HEK293 (cell line): ENCODE results near the gene GTF3C5.

Experiments used
- HOXD13 ChIP-seq: sonication (generic); formaldehyde crosslinking; IDR thresholded peaks from 2 replicates; pipeline ENCODE4 v1.8.0; 2022; ENCODE audit warnings: missing genetic modification reagents, borderline replicate concordance
- KLF17 ChIP-seq: fragments of 450-650 bp; formaldehyde crosslinking; IDR thresholded peaks from 2 replicates; pipeline ENCODE4 v1.5.1; 2016; ENCODE audit warnings: missing biosample characterization, missing genetic modification characterization
- OSR2 ChIP-seq: fragments of 450-650 bp; formaldehyde crosslinking; IDR thresholded peaks from 2 replicates; pipeline ENCODE4 v1.5.1; 2016; ENCODE audit warnings: missing biosample characterization, missing genetic modification characterization
- SP7 ChIP-seq: fragments of 450-650 bp; formaldehyde crosslinking; IDR thresholded peaks from 2 replicates; pipeline ENCODE4 v1.5.1; 2016; ENCODE audit warnings: missing biosample characterization, missing genetic modification characterization
- ZBTB48 ChIP-seq: fragments of 450-650 bp; formaldehyde crosslinking; IDR thresholded peaks from 2 replicates; pipeline ENCODE4 v1.5.1; 2016; ENCODE audit warnings: missing biosample characterization, missing genetic modification characterization
- ZEB2 ChIP-seq: fragments of 450-650 bp; formaldehyde crosslinking; IDR thresholded peaks from 2 replicates; pipeline ENCODE4 v1.5.1; 2016; ENCODE audit warnings: missing biosample characterization, missing genetic modification characterization
- ZFP69B ChIP-seq: fragments of 450-650 bp; formaldehyde crosslinking; IDR thresholded peaks from 2 replicates; pipeline ENCODE4 v1.5.1; 2016; ENCODE audit warnings: missing biosample characterization, missing genetic modification characterization
- ZNF16 ChIP-seq: fragments of 450-650 bp; formaldehyde crosslinking; IDR thresholded peaks from 2 replicates; pipeline ENCODE4 v1.5.1; 2016; ENCODE audit warnings: low read depth, missing biosample characterization, missing genetic modification characterization
- ZNF169 ChIP-seq: fragments of 450-650 bp; formaldehyde crosslinking; IDR thresholded peaks from 2 replicates; pipeline ENCODE4 v1.5.1; 2016; ENCODE audit warnings: missing biosample characterization, missing genetic modification characterization
- ZNF174 ChIP-seq: fragments of 450-650 bp; formaldehyde crosslinking; IDR thresholded peaks from 2 replicates; pipeline ENCODE4 v1.5.0; 2017; ENCODE audit warnings: missing biosample characterization, mild to moderate bottlenecking, missing genetic modification characterization
- ZNF2 ChIP-seq: fragments of 450-650 bp; formaldehyde crosslinking; IDR thresholded peaks from 2 replicates; pipeline ENCODE4 v1.5.1; 2016; ENCODE audit warnings: missing biosample characterization, missing genetic modification characterization
- ZNF248 ChIP-seq: fragments of 450-650 bp; formaldehyde crosslinking; IDR thresholded peaks from 2 replicates; pipeline ENCODE4 v1.5.1; 2017; ENCODE audit warnings: missing biosample characterization, missing genetic modification characterization
- ZNF266 ChIP-seq: fragments of 450-650 bp; formaldehyde crosslinking; IDR thresholded peaks from 2 replicates; pipeline ENCODE4 v1.5.1; 2016; ENCODE audit warnings: missing biosample characterization, missing genetic modification characterization, low read depth
- ZNF292 ChIP-seq: fragments of 450-650 bp; formaldehyde crosslinking; IDR thresholded peaks from 2 replicates; pipeline ENCODE4 v1.5.1; 2016; ENCODE audit warnings: low read depth, missing biosample characterization, missing genetic modification characterization, borderline replicate concordance
- ZNF311 ChIP-seq: fragments of 450-650 bp; formaldehyde crosslinking; IDR thresholded peaks from 2 replicates; pipeline ENCODE4 v1.5.1; 2017; ENCODE audit warnings: missing biosample characterization, missing genetic modification characterization, borderline replicate concordance
- ZNF426 ChIP-seq: fragments of 450-650 bp; formaldehyde crosslinking; IDR thresholded peaks from 2 replicates; pipeline ENCODE4 v1.5.1; 2017; ENCODE audit warnings: missing biosample characterization, missing genetic modification characterization, mild to moderate bottlenecking, inconsistent platforms, moderate library complexity
- ZNF555 ChIP-seq: fragments of 450-650 bp; formaldehyde crosslinking; conservative IDR thresholded peaks from 2 replicates; pipeline ENCODE4 v1.5.1; 2017; ENCODE audit warnings: missing biosample characterization, mild to moderate bottlenecking, missing genetic modification characterization, inconsistent platforms
- ZNF664 ChIP-seq: fragments of 450-650 bp; formaldehyde crosslinking; IDR thresholded peaks from 2 replicates; pipeline ENCODE4 v1.5.1; 2016; ENCODE audit warnings: missing biosample characterization, missing genetic modification characterization
- ZNF830 ChIP-seq: fragments of 450-650 bp; IDR thresholded peaks from 2 replicates; pipeline ENCODE4 v1.5.0; 2018; ENCODE audit warnings: missing biosample characterization, missing genetic modification characterization, low read depth, mild to moderate bottlenecking, moderate library complexity
- TF ChIP-seq, protein P1 (sequence below): fragments of 450-650 bp; formaldehyde crosslinking; IDR thresholded peaks from 2 replicates; pipeline ENCODE4 v1.5.1; 2016; ENCODE audit warnings: missing biosample characterization, missing genetic modification characterization
- TF ChIP-seq, protein P2 (sequence below): fragments of 450-650 bp; formaldehyde crosslinking; IDR thresholded peaks from 2 replicates; pipeline ENCODE4 v1.5.1; 2016; ENCODE audit warnings: missing biosample characterization, missing genetic modification characterization
- TF ChIP-seq, protein P3 (sequence below): fragments of 450-650 bp; formaldehyde crosslinking; IDR thresholded peaks from 2 replicates; pipeline ENCODE4 v1.5.1; 2017; ENCODE audit warnings: missing biosample characterization, missing genetic modification characterization
- TF ChIP-seq, protein P4 (sequence below): fragments of 450-650 bp; formaldehyde crosslinking; IDR thresholded peaks from 2 replicates; pipeline ENCODE4 v1.5.1; 2016; ENCODE audit warnings: missing biosample characterization, missing genetic modification characterization
- TF ChIP-seq, protein P5 (sequence below): IDR thresholded peaks from 2 replicates; pipeline ENCODE4 v1.6.1; 2011; ENCODE audit warnings: mild to moderate bottlenecking, low read depth, low read length, borderline replicate concordance

Gene GTF3C5

GRCh38 chr9:133031130-133031422 lies 279 bp downstream of the GTF3C5 start (continued):
- TF ChIP-seq KLF17 (tag by site-specific recombination) (no peak), ZNF16 (no peak), ZNF266 (tag by site-specific recombination) (no peak), ZEB2 (no peak), ZNF555 (no peak), HOXD13 (CRISPR knock-in tag) (no peak), ZNF2 (tag by site-specific recombination) (no peak; the same call in 1 of the 2 replicates), ZBTB48 (tag by site-specific recombination) (no peak), ZNF248 (no peak), ZFP69B (tag by site-specific recombination) (no peak), ZNF292 (tag by site-specific recombination) (no peak), ZNF426 (tag by site-specific recombination) (no peak), OSR2 (tag by site-specific recombination) (no peak), ZNF311 (tag by site-specific recombination) (no peak), ZNF174 (tag by site-specific recombination) (no peak), SP7 (tag by site-specific recombination) (no peak), ZNF830 (tag by site-specific recombination) (no peak), ZNF169 (no peak), ZNF664 (tag by site-specific recombination) (no peak)
- TF ChIP-seq, protein P1, sequence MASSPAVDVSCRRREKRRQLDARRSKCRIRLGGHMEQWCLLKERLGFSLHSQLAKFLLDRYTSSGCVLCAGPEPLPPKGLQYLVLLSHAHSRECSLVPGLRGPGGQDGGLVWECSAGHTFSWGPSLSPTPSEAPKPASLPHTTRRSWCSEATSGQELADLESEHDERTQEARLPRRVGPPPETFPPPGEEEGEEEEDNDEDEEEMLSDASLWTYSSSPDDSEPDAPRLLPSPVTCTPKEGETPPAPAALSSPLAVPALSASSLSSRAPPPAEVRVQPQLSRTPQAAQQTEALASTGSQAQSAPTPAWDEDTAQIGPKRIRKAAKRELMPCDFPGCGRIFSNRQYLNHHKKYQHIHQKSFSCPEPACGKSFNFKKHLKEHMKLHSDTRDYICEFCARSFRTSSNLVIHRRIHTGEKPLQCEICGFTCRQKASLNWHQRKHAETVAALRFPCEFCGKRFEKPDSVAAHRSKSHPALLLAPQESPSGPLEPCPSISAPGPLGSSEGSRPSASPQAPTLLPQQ (tag by site-specific recombination), result peak; percentile 46
- TF ChIP-seq, protein P2, sequence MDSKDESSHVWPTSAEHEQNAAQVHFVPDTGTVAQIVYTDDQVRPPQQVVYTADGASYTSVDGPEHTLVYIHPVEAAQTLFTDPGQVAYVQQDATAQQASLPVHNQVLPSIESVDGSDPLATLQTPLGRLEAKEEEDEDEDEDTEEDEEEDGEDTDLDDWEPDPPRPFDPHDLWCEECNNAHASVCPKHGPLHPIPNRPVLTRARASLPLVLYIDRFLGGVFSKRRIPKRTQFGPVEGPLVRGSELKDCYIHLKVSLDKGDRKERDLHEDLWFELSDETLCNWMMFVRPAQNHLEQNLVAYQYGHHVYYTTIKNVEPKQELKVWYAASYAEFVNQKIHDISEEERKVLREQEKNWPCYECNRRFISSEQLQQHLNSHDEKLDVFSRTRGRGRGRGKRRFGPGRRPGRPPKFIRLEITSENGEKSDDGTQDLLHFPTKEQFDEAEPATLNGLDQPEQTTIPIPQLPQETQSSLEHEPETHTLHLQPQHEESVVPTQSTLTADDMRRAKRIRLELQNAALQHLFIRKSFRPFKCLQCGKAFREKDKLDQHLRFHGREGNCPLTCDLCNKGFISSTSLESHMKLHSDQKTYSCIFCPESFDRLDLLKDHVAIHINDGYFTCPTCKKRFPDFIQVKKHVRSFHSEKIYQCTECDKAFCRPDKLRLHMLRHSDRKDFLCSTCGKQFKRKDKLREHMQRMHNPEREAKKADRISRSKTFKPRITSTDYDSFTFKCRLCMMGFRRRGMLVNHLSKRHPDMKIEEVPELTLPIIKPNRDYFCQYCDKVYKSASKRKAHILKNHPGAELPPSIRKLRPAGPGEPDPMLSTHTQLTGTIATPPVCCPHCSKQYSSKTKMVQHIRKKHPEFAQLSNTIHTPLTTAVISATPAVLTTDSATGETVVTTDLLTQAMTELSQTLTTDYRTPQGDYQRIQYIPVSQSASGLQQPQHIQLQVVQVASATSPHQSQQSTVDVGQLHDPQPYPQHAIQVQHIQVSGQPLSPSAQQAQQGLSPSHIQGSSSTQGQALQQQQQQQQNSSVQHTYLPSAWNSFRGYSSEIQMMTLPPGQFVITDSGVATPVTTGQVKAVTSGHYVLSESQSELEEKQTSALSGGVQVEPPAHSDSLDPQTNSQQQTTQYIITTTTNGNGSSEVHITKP (tag by site-specific recombination), result no peak
- TF ChIP-seq, protein P3, sequence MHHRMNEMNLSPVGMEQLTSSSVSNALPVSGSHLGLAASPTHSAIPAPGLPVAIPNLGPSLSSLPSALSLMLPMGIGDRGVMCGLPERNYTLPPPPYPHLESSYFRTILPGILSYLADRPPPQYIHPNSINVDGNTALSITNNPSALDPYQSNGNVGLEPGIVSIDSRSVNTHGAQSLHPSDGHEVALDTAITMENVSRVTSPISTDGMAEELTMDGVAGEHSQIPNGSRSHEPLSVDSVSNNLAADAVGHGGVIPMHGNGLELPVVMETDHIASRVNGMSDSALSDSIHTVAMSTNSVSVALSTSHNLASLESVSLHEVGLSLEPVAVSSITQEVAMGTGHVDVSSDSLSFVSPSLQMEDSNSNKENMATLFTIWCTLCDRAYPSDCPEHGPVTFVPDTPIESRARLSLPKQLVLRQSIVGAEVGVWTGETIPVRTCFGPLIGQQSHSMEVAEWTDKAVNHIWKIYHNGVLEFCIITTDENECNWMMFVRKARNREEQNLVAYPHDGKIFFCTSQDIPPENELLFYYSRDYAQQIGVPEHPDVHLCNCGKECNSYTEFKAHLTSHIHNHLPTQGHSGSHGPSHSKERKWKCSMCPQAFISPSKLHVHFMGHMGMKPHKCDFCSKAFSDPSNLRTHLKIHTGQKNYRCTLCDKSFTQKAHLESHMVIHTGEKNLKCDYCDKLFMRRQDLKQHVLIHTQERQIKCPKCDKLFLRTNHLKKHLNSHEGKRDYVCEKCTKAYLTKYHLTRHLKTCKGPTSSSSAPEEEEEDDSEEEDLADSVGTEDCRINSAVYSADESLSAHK (tag by site-specific recombination), result no peak
- TF ChIP-seq, protein P4, sequence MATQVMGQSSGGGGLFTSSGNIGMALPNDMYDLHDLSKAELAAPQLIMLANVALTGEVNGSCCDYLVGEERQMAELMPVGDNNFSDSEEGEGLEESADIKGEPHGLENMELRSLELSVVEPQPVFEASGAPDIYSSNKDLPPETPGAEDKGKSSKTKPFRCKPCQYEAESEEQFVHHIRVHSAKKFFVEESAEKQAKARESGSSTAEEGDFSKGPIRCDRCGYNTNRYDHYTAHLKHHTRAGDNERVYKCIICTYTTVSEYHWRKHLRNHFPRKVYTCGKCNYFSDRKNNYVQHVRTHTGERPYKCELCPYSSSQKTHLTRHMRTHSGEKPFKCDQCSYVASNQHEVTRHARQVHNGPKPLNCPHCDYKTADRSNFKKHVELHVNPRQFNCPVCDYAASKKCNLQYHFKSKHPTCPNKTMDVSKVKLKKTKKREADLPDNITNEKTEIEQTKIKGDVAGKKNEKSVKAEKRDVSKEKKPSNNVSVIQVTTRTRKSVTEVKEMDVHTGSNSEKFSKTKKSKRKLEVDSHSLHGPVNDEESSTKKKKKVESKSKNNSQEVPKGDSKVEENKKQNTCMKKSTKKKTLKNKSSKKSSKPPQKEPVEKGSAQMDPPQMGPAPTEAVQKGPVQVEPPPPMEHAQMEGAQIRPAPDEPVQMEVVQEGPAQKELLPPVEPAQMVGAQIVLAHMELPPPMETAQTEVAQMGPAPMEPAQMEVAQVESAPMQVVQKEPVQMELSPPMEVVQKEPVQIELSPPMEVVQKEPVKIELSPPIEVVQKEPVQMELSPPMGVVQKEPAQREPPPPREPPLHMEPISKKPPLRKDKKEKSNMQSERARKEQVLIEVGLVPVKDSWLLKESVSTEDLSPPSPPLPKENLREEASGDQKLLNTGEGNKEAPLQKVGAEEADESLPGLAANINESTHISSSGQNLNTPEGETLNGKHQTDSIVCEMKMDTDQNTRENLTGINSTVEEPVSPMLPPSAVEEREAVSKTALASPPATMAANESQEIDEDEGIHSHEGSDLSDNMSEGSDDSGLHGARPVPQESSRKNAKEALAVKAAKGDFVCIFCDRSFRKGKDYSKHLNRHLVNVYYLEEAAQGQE, result no peak
- TF ChIP-seq, protein P5, sequence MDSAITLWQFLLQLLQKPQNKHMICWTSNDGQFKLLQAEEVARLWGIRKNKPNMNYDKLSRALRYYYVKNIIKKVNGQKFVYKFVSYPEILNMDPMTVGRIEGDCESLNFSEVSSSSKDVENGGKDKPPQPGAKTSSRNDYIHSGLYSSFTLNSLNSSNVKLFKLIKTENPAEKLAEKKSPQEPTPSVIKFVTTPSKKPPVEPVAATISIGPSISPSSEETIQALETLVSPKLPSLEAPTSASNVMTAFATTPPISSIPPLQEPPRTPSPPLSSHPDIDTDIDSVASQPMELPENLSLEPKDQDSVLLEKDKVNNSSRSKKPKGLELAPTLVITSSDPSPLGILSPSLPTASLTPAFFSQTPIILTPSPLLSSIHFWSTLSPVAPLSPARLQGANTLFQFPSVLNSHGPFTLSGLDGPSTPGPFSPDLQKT, result no peak
